ENCODE data around the gene NEO1.

The NEO1 gene

DNA sequence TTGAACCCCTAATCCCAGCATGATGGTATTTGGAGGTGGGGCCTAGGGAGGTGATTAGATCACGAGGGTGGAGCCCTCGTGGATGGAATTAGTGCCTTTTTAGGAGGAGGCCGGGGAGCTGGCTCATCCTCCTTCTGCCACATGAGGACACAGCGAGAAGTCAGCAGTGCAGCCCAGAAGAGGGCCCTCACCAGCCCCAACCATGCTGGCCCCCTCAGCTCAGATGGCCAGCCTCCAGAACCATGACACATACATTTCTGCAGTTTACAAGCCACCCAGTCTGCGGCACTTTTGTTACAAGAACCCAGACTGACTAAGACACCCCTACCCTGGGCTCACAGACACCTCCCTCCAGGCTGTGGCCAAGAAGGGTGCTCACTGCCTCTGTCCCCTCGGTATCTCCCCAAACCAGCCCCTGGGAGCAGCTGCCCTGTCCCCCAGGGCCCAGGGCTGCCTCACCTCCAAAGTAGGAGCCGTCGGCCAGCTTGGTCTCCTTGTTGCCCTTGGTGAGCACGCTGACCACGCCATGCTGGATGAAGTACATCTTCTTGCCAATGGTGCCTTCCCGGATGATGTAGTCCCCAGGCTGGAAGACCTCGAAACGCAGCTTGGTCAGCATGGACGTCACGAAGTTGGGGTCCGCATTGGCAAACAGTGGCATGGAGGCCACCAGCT lies 272.4 kb downstream of the NEO1 start:
- TF ChIP-seq, protein P1, sequence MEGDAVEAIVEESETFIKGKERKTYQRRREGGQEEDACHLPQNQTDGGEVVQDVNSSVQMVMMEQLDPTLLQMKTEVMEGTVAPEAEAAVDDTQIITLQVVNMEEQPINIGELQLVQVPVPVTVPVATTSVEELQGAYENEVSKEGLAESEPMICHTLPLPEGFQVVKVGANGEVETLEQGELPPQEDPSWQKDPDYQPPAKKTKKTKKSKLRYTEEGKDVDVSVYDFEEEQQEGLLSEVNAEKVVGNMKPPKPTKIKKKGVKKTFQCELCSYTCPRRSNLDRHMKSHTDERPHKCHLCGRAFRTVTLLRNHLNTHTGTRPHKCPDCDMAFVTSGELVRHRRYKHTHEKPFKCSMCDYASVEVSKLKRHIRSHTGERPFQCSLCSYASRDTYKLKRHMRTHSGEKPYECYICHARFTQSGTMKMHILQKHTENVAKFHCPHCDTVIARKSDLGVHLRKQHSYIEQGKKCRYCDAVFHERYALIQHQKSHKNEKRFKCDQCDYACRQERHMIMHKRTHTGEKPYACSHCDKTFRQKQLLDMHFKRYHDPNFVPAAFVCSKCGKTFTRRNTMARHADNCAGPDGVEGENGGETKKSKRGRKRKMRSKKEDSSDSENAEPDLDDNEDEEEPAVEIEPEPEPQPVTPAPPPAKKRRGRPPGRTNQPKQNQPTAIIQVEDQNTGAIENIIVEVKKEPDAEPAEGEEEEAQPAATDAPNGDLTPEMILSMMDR (IDR thresholded peaks at IDR 0.05; ENCODE audit: control insufficient read depth, insufficient read depth, low read depth, low read length, missing control alignments) = no peak
- H3K4me3 ChIP-seq (ENCODE audit: control insufficient read depth, low read depth, low read length) = no peak overlapping the region
- DNase-seq (ENCODE audit: low read depth) = no peak

DNA sequence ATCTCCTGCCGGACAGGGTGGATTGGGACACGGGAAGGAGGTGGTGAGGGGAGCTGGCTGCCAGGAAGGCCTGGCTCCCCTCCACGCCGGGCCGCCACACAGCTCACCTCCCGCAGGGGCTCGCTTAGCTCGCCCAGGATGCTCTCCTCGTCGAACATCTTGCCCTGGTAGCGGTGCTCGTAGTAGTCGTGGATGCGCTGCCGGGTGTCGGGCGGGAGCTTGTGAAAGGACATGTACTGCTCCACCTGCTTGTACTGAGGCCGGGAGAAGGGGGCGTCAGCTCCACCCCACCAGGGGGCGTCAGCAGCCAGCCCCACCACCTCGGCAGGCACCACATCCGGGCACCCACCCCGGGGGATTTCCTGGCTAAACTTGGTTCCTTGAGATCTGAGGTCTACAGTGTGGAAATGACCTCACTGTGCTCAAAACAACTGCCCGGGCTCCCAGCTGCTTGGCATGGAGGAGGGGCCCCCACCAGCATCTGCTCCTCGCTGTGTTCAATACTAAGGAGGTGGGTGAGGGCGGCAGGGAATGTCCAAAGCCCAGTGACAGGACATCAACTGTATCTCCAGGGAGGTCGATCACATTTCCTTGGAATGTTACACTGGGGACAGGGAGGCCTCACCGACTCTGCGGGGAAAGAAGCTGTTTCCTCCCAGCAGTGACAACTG lies 273.1 kb downstream of the NEO1 start:
- no peak overlapping the region for H3K4me3 ChIP-seq (ENCODE audit: control insufficient read depth, low read depth, low read length)
- TF ChIP-seq, protein P1 (IDR thresholded peaks at IDR 0.05; ENCODE audit: control insufficient read depth, insufficient read depth, low read depth, low read length, missing control alignments) = peak; percentile 17
- DNase-seq (ENCODE audit: low read depth) = no peak

DNA sequence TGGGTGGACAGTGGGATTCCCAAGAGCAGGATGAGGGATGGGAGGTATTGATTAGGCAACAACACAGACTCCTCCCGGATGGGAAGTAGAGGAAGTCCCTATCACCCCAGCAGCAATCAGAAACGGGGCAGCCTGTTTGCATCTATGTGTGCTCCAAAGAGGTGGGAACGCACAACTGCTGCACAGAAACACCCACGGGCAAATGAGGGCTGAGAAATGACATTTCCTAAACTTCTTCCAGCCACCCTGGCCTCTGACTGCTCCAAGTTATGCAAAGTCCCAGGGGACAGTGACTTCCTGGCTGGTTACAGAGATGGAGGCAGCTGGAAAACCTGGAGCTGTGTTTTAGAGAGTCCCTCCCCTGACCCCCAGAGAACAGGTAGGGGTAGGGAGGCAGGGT lies 273.9 kb downstream of the NEO1 start:
- no peak overlapping the region for H3K4me3 ChIP-seq (ENCODE audit: control insufficient read depth, low read depth, low read length)
- TF ChIP-seq, protein P1 (IDR thresholded peaks at IDR 0.05; ENCODE audit: control insufficient read depth, insufficient read depth, low read depth, low read length, missing control alignments) = no peak
- no peak for DNase-seq (ENCODE audit: low read depth)

DNA sequence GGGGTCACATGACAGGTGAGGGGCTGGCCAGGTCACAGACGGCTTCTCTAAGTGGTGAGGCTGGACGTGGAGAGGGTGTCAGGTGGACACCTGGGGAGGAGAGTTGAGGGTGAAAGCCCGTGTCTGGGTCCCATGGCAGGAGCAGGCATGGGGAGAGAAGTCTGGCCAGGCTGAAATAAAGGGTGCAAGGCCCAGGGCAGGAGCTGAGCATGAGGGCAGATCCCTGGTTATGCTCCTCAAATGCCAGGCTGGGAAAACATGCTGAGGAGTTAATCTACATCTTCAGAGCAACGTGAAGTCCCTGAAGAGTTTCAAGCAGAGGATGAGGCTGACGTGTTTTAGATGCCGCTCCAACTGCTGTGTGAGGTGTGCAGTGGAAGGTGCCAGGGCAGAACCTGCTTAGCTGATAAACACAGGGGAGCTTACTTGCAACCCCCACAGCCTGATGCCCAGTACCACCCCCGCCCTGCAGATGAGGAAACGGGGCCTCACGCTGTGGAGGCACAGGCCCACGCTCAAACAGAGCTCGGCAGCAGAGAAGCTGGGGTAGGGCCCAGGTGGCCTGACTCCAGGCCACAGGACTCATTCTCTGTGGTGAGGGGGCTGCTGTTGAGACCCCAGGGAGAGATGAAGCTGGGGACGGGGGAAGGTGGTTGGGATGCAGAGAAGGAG lies 276.0 kb downstream of the NEO1 start:
- TF ChIP-seq, protein P1 (IDR thresholded peaks at IDR 0.05; ENCODE audit: control insufficient read depth, insufficient read depth, low read depth, low read length, missing control alignments) = no peak
- H3K4me3 ChIP-seq (ENCODE audit: control insufficient read depth, low read depth, low read length) = no peak overlapping the region
- no peak for DNase-seq (ENCODE audit: low read depth)

DNA sequence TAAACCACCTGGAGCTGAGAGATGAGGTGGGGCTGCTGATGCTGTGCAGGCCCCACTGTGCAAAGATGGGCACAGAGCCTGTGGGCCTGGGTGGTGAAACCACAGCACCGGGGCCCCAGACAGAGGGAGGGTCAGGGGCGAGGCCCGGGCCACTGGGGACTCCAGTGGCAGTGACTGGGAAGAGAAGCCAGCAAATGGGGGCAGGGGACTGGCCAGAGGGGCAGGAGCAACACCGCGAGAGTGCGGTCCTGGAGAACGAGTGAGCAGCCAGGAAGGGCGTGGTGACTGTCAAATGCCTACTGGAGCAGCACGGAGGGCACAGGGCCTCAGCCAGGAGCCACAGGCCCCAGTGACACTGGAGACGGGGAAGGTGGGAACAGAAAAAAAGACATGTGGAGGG lies 276.7 kb downstream of the NEO1 start:
- TF ChIP-seq, protein P1 (IDR thresholded peaks at IDR 0.05; ENCODE audit: control insufficient read depth, insufficient read depth, low read depth, low read length, missing control alignments) = no peak
- DNase-seq (ENCODE audit: low read depth) = no peak
- no peak overlapping the region for H3K4me3 ChIP-seq (ENCODE audit: control insufficient read depth, low read depth, low read length)

DNA sequence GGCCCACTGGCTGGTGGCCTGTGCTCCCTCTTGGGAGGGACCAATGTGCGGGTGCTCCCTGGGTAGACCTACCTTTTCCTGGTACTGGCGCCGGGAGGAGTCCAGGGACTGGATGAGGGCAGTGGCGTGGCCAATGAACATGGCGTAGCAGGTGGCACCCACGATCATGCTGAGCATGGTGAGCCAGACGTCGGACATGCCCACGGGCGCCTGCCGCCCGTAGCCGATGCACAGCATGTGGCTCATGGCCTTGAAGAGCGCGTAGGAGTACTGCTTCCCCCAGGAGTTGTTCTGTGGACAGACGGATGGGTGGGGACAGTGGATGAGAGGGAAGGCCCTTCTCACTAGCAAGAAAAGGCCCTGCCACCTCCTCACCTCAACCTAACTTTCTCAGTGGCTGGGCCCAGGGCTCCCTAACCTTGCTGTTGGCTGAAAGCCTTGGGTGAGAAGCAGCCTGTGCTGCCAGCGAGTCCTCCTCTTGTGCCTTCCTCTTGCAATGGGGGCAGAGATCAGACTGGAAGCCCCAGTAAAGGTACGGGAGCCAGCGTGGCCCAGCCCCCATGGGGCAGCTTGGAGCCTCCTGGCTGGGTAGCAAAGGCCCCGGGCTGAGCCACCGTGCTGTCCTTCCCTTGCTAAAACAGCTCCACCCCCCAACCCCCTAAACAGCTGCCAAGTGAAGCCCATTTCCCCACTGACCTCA lies 277.4 kb downstream of the NEO1 start:
- TF ChIP-seq, protein P1 (IDR thresholded peaks at IDR 0.05; ENCODE audit: control insufficient read depth, insufficient read depth, low read depth, low read length, missing control alignments) = no peak
- no peak overlapping the region for H3K4me3 ChIP-seq (ENCODE audit: control insufficient read depth, low read depth, low read length)
- no peak for DNase-seq (ENCODE audit: low read depth)
